Esophagus mucosa (tissue), 1 donor: ENCODE results near the gene RPS8. TPM values are rescaled to one million over a fixed set of nuclear protein-coding genes. Genes with fewer than 3 reads are reported as not detected.
"Not testable (repeated sequence)": the region's sequence is repeated elsewhere in the genome, so short reads cannot be mapped to it uniquely, and the experiment has no call there.

Experiments
- ATAC-seq: fragments of 200-7000 bp; cut with Tn5 transposase; one replicate; pipeline ENCODE4 v1.9.1; 2020
- total RNA-seq: library from RNA; stranded (reverse); gene quantifications from one replicate; pipeline ENCODE4 v1.2.4, GENCODE V29; 2023
- donor health status: DM: yes; HTN: yes; CAD: no.

RPS8 gene
- total RNA-seq = 2,198 TPM

DNA sequence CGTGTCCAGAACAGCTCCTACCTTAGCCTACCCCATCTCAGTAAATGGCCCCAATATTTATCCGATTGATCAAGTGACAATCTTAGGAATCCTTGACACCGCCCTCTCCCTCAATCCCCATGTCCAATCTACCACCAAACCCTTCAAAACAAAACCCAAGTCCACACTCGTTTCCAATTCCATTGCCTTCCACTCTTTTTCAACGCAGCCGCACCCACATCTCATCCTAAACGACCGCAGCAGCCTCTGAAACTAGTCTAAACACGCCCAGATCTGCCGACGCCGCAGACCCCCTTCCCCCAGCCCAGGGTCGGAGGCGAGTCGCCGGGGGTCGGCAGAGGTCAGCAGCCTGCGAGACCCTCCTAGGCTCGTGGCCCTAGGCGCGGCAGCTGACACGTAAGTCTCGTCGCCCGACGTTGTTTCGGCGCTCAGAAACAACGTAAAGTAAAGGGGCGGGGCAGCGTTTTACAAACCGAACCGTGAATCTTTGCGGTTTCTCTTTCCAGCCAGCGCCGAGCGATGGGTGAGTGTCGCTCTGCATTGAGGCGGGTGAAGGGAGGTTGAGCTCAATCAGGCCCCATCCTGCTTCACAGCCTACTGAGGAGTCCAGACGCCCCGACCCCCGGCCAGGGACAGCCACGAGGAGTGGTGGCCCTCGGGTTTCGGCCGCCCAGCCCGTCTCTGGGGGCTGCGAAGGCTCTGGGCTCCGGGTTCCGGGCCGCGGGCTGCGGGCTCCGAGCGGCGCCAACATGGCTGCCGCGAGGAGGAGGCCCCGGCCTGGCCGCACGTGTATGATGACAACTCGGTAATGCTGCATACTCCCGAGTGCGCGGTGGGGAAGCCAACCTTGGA is at the start of gene RPS8:
Gene RPS8 (plus strand): TSS at position 463 of the 852 bp plus-strand sequence. CDS start 57 bp downstream, at position 520.
- peak; percentile 85 for ATAC-seq

- ATAC-seq = peak; percentile 91
Measured at GRCh38 chr1:44730741-44731512, 44.4 kb upstream of the RPS8 start, which contains the start of gene RNU5D-1. Gene RNU5D-1, minus strand, starts transcription at chr1:44731170.

DNA sequence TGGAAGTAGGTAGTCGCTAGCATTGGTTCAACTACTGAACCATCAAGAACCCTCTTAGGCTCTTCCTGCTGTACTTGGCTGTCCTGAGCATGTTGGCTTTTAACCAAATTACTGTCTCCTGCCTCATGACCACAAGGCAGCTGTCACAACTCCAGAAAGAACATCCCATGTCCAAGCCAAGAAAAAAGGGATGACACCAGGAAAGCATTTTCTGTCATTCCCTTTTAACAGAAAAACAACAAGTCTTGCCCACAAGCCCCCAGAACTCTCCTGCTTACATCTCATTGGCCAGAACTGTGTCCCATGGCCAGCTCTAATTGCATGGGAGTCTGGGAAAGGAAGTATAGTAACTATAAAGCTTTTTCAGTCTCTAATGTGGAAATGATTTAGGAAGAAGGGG is 42.0 kb upstream of the RPS8 start:
- ATAC-seq = no peak

DNA sequence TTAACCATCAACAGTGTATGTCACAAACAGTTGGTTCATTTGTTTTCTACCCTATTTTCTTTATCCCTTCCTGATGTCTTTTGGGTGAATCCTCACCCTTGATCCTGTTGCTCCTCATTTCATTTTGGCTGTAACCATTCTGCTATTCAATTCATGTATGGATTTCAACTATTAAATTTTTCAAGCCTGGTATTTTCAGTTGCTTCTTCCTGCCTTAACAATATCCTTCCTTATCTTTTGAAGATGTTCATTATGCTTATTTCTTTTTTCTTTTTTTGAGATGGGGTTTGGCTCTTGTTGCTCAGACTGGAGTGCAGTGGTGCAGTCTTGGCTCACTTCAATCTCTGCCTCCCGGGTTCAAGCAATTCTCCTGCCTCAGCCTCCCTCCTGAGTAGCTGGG is 41.6 kb upstream of the RPS8 start:
- ATAC-seq = no peak

DNA sequence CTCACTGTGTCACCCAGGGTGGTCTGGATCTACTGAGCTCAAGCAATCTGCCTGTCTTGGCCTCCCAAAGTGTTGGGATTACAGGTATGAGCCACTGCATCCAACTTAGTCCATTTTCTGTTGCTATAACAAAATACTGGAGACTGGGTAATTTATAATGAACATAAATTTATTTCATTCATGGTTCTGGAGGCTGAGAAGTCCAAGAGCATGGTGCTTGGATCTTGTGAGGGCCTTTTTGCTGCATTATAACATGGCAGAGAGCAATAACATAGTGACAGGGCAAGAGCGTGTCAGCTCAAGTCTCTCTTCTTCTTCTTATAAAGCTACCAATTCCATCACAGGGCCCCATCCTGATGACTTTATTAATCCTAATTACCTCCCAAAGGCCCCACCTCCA is 39.3 kb upstream of the RPS8 start:
- no peak for ATAC-seq

- not testable (repeated sequence) for ATAC-seq
Measured at GRCh38 chr1:44738953-44739306, 36.4 kb upstream of the RPS8 start.

GRCh38 chr1:44739307-44740178 is 35.8 kb upstream of the RPS8 start, which contains the start of gene KIF2C:
Gene KIF2C, plus strand, starts transcription at chr1:44739837. Its CDS starts 96 bp downstream, at chr1:44739933.
- ATAC-seq = peak; percentile 99

GRCh38 chr1:44740179-44740617 is 35.1 kb upstream of the RPS8 start:
- ATAC-seq = peak; percentile 4

GRCh38 chr1:44743211-44743610 is 32.1 kb upstream of the RPS8 start:
- no peak for ATAC-seq

GRCh38 chr1:44747878-44748277 is 27.5 kb upstream of the RPS8 start:
- no peak for ATAC-seq

DNA sequence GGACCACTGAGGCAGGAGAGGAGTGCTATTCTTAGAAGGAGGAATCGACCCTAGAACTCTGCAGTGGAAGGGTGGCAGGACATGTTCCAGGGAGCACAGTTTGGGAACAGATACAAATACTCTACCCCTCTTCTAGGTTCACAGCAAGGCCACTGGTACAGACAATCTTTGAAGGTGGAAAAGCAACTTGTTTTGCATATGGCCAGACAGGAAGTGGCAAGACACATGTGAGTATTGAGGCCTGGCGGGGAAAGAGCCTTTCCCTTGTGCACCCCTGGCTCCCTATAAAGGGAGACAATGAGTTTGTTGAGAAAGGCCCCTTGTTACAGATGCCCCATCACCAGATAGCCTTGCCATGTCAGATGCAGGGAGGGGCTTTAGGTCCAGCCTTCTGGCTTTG is 17.9 kb upstream of the RPS8 start:
- no peak for ATAC-seq

- ATAC-seq = peak; percentile 22
Measured at GRCh38 chr1:44759077-44759476, 16.3 kb upstream of the RPS8 start.

DNA sequence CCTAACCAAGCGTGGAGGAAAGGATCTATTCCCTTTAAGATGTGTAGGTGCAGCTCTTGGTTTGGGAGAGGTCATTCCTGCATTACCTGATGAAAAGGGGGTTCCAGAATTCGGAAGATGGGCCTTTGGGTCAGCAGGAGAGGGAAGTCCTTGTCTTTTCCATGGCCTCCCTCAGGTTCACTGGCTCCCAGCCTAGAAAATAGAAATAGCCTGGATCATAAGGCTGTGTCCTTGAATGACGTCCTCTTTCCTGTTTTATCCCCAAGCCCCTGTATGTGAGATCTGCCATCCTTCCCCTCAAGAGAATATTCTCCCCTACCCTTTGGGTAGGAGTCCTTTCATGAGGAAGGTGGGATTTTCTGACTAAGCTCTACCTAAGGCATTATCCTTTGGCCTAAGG is 14.5 kb upstream of the RPS8 start:
- no peak for ATAC-seq

DNA sequence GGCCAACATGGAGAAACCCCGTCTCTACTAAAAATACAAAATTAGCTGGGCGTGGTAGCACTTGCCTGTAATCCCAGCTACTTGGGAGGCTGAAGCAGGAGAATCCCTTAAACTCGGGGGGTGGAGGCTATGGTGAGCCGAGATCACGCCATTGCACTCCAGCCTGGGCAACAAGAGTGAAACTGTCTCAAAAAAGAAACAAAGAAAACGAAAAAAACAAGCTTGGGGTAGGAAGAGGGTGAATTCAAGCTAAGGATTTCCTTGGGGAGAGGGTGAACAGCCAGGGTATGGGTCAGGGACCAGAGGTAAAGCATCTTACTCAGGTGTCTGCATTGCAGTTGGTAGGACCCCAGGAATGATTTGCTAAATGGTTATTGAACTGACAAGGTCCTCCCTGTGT is 8.9 kb upstream of the RPS8 start:
- not testable (repeated sequence) for ATAC-seq

GRCh38 chr1:44775930-44776729 is 790 bp downstream of the RPS8 start:
- ATAC-seq = peak; percentile 68

DNA sequence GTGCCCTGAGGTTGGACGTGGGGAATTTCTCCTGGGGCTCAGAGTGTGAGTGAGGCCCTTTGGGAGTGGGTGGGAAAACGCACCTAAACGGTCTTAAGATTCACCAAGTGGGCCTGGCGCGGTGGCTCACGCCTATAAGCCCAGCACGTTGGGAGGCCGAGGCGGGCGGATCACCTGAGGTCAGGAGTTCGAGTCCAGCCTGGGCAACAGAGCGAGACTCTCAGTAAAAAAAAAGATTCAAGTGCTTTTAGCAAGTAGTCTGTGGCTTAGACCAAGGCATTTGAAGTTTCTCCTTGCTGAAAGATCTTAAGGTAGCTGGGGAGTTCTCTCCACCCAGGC is 1.4 kb downstream of the RPS8 start:
- ATAC-seq = no peak

DNA sequence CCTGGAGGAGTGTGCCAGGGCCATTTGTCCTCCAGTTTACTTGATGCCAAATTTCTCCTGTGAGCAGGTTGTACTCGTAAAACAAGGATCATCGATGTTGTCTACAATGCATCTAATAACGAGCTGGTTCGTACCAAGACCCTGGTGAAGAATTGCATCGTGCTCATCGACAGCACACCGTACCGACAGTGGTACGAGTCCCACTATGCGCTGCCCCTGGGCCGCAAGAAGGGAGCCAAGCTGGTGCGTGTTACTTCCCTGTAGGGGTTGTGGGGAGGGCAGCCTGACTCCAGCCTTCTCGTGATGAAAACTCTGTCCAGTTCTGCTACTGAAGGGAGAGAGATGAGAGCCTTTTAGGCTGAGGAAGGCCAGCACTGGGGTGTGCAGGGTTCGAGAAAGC is 2.2 kb downstream of the RPS8 start:
- no peak for ATAC-seq

- ATAC-seq = no peak
Measured at GRCh38 chr1:44777969-44778635, 2.8 kb downstream of the RPS8 start.

GRCh38 chr1:44778705-44779576 is 3.6 kb downstream of the RPS8 start:
- ATAC-seq = no peak

GRCh38 chr1:44780583-44781121 is 5.3 kb downstream of the RPS8 start:
- ATAC-seq = no peak
